HG03457 (cell line): ENCODE results near the gene GGACT.
"Not testable (repeated sequence)": the region's sequence is repeated elsewhere in the genome, so short reads cannot be mapped to it uniquely, and the experiment has no call there.

Experiments used
- ATAC-seq: cut with Tn5 transposase; IDR thresholded peaks from one replicate; pipeline ENCODE4 v1.9.1; 2021; ENCODE audit warnings: moderate number of reproducible peaks; ENCODE audit not compliant: unreplicated experiment

The GGACT gene

DNA sequence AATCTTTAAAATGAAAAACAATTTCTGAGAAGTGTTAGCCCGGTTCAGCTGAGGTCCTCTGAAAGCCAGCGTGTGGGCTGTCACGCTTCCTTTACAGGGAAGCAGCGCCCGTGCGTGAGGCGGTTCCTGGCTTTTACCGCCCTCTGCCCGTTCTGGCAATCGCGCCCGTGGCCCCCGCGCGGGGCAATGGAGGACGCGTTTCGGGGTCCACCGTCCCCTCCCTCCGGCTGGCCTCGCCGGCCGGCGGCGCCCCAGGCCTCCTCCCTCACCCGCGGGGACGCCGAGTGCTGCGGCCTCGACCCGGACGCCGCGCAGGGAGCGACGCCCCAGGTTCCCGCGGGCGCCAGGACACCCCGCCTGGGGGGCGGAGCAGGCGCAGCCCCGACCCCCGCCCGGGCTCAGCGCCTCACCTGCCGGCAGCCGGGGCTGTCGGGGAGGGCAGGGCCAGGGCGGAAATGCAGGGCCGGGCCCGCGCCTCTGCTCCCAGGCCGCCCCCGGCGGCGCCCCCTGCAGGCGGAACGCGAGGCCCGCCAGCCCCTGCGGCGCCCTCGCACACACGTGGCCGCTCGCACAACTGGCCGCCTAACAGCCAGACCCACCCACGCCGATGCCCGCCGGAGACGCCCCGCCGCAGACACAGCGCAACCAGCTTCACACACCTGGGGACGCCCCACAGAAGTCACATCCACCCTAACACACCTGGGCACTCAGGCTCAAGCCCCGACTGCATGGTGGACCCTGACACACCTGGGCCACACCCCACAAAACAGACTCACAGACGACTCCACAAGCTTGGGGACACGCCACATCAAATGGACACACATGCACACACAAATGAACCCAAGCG, at the start of gene GGACT:
TSS of gene GGACT (minus strand) at position 459 of the 847 bp plus-strand sequence. CDS start 56,198 bp downstream, outside the sequence.
- peak; percentile 97 for ATAC-seq

DNA sequence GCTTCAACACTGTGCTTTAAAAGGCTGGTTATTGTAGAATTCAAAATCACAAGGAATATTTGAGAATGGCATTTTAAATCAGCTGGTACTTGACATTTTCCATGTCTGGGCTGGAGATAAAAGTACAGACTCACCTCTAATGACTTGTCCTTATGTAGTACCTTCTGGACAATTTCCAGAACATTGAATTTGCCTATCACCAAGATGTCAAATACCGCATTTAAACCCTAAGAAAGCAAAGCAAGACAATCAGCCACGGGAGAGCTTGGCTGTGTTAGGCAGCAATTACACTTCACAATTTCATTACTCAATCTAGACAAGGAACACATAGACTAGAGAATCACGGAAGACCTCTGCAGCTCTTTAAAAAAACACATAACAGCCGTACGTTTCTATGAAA, 49.2 kb upstream of the GGACT start:
- no peak for ATAC-seq

DNA sequence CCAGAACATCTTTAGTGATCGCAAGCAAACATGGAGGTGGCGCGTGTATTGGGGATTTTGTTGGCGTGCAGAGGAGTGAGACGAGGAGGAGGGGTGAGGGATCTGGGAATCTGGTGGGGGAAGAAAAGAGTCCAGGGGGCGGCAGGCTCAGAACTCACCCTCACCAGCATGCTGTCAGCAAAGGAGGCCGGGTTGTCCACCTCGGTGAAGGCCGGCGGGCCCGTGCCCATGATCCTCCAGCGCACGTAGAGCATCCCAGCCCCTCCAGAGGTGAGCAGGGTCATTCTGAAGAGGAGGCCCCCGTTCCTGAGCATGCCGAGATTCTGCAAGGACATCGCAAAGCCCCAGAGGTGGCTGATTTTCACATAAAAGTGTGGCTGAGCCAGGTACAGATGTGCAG, 48.8 kb upstream of the GGACT start:
- no peak for ATAC-seq

DNA sequence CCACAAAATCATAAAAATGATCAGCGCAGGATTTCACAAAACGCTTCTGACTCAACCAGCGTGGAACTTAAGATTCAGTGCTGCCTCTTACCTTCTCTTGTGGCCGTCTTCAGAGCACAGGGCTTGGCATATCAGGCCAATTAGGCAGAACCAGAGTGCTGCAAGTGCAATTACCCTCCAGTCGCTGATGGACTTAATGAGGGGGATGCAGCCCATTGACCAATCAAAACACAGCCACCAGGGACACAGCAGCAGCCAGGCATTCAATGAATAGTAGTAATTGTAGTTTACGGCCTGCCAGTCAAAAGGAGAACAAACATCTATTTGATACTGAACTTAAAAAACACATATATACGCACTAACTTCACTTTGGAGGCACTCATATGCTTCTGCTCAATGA, 47.9 kb upstream of the GGACT start:
- no peak for ATAC-seq

DNA sequence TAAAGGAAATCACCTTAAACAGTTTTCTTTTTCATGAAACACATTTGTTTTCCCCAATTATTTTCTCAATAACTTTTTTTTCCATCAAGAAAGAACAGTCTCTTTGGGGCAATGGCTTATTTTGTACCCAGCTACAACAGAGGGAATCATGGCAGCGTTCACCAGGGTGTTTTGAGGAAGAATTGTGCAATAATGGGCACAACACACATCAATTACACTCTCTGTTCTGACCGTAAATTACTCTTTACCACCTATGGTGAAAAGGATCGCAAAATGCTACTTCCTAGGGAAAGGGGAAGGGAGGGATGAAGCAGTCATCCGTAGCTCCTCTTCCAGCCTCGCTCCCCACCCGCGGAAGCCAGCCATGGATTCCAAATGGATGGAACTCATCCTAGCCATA, 47.4 kb upstream of the GGACT start:
- ATAC-seq, result no peak

DNA sequence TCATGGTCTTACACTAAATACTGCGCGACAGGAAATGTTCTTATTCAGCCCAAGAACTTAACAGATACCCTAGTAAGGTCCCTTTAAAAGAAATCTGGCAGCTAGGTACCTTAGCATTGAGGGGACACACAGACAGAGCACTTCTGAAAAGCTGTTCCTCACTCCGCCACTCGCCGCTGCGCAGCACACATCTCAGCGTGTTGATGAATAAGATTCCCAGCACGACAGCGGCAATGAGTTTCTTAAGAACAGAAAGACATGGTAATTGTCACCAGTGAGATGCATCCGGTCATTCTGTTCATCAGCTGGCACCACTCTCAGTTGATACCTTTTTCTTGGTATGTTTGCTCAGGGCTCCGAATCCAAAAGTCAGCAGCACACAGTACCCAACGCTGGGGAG, 46.1 kb upstream of the GGACT start:
- no peak for ATAC-seq

DNA sequence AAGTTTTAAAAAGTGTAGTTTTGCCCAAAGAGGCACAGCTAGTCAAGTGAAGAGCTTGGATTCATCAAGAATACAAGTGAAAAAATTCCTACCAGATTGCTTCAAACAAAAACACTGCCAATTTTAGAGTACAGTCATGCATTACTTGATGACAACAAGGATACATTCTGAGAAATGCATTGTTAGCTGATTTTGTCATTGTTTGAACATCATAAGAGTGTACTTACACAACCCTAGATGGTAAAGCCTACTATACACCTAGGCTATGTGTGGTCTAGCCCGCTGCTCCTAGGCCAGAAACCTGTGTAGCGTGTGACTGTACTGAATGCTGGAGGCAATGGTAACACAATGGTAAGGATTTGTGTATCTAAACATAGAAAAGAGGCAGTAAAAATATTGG, 44.9 kb upstream of the GGACT start:
- no peak for ATAC-seq

DNA sequence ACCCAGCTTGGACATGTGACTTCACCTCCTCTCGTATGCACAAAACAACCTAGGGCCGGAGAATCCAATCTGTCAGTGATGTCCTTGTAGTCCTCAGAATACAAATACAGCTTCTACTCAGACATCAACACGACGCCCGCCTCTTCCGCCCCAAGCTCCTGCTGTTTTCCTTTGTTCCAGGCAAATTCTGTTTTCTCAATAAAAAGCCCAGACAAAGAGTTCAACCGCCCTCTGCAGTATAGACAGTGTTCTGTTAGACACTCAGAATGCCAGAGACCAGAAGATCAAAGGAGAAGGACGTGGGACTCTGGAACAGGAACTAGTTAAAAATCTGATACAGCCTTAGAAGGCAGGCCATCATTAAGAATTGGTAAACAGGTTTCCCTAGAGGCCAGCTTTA, 42.0 kb upstream of the GGACT start:
- ATAC-seq, result no peak

DNA sequence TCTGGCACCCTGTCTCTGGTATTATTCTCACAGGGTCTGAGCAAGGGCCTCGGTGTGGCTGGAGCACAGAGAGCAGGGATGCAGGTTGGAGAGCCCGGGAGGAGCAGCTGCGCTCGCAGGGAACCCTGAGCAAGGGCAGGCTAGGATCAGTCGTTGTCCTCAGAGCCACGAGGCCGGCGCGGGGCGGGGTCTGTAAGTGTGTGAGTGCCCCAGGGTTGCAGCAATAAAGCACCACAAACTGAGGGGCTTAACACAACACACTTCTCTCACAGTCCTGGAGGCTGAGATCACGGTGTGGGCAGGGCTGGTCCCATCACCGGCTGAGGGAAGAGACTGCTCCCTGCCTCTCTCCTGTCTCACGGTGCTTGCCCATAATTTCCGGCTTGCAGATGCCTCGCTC, 38.5 kb upstream of the GGACT start:
- no peak for ATAC-seq

DNA sequence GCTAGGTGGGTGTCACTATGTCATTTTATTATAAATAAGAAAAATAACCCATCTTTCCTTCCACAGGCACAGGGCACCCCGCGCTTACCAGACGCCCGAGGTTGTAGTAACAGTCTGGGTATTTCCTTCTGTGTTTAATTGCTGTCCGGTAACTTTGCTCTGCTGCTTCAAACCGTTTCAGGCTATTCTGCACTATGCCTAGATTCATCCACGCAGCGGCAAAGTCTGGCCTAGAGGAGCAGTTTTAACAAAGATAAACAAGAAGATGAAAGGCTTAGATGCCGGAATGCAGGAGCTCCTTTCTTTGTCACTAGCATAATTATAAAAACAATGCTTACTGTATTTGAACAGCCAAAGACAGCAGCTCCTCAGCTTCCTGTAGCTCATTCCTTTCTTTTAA, 36.9 kb upstream of the GGACT start:
- ATAC-seq, result no peak

DNA sequence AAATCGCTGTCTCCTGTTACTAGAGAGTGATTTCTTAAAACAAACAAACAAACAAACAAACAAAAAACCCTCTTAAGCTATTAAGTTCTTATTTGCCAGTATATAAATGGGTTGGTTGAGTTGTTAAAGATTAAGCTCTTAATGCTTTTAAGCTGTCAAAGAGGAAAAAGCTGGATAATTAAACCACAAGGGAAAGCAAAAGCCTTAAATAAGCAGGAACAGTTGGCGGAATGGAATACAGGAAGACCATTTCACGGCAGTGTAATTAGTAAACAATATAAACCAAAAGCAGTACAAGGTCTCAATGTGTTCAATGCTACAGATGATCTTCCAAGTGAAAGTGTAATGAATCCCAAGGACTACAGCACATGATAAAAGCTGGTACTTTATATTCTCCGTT, 32.2 kb upstream of the GGACT start:
- no peak for ATAC-seq

DNA sequence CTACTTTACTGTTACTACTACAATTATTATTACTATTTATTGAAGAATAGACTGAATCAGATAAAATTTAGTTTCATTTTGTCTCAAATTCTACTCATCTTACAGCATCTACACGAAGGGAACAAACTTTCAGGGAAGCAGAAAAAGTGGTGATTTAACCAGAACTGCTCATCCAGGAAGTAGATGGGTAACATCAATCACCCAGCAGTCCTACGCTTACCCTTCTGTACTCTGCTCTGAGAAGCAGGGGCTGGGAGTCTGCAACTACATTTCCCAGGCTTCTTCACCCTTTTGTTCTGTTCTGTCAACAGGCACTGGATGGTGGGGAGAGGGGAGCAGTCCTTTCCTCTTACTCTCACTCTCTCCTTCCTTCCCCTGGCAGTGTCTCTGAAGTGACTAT, 31.4 kb upstream of the GGACT start:
- ATAC-seq, result no peak

DNA sequence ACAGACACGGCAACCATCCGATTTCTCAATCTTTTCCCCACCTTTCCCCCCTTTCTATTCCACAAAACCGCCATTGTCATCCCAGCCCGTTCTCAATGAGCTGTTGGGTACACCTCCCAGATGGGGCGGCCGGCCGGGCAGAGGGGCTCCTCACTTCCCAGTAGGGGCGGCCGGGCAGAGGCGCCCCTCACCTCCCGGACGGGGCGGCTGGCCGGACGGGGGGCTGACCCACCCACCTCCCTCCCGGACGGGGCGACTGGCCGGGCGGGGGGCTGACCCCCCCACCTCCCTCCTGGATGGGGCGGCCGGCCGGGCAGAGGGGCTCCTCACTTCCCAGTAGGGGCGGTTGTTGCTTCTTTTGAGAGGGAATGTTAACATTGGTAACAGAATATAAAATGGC, 30.3 kb upstream of the GGACT start:
- not testable (repeated sequence) for ATAC-seq

DNA sequence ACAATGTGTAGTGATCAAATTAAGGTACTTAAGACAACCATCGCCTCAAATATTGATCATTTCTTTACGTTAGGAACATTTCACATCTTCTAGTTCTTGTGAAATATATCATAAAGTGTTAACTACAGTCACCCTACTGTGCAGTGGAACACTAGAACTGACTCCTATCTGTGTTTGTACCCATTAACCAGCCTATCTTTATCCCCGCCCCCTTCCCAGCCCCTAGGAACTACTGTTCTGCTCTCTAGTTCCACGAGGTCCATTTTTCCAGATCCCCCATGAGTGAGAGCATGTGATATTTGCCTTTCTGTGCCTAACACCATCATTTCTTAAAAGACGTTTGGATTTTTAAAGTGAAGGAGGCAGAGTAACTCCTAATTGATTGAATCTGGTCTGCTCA, 24.4 kb upstream of the GGACT start:
- no peak for ATAC-seq

DNA sequence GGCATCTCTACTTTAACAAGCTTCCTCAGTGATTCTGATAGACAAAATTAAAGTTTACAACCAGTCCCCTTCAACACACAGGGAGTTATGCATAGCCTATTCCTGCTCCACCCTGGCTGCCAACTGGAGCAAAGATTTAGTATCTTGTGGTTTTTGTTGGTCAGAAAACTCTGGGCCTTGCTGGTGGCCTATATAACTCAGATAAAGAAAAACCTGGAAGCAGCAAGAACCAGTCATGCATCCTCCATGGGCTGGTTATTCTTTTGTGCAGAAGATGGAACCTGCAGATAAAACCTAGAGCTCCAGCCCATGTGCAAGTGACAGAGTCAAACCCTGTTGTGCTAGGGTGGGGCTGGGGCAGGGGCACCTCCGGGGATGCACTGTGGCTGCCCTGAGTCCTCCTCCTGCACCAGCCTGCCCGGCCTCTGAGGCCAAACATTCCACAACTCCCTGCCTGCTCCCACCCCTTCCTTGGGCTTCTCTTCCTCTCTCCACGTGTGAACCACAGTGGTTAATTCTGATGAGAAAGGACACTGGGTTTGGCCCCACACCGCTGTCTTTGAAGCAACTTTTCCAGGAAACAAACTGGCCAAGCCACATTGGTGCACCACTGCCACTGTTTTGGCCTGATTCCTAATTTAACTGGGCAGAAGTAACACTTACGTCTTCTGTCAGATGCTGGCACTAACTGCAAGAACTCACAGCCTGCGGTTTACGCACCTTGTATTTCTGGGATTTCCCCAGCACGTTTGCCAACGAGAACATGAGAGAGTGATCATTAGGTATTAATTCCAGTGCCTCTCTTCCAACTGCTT, 23.3 kb upstream of the GGACT start:
- no peak for ATAC-seq

DNA sequence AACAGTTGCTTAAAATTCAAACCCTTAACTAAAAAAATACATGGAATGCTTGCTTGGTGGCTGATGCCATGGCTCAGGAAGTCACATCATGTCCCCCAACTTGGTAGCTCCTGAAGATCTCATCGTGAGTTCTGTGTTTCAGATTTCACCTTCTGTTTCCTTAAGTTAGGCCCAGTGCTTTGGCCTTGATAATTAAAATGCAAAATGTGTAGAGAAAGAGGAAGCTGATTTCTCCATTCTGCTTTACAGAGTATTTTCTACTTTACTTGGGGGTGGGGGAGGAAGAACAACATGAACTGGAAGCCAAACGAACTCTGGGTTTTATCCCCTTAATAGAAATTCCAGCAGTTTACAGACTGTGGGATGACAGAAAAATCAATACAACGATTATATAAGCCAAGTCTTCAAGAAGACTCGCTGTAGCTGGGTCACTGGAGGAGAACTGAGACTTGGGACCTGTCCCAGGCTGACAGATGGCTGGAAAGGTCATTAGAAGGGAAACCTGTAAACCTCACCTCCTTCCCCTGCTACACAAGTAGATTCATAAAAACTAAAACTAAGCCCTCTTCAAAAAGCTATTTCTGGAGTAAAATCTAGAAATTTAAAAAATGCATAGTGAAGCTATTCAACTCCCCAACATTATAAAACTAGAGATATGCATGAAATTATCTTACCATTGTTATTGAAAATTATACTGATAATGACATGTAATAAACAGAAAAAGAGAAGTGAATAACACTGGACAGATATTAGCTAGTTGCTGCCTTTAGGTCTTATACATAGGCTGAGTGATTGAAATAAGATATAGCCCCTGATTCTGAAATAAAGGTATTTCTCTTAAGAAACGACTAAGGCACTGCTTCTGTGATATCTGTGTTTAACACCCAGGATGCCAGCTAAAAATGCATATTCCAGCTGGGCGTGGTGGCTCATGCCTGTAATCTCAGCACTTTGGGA, 22.1 kb upstream of the GGACT start:
- ATAC-seq, result no peak

DNA sequence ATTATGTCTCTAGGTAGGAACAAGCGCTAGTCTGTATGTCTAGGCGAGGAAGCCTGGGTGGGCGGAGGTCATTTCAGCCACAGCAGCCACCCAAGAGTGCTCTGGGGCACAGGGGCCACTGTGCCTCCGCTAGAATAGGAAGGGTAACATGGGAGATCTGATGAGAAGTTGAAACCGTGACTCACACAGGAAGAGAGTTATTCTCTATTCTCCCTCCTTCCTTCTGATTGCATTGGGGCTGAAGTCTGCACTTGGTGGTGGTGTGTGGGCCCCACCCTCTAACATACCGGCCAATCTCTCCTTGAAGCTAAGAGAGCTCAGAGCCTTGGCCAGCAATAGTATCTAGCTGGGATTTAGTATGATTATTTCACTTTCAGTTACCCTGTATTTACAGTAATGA, 20.3 kb upstream of the GGACT start:
- peak; percentile 82 for ATAC-seq

DNA sequence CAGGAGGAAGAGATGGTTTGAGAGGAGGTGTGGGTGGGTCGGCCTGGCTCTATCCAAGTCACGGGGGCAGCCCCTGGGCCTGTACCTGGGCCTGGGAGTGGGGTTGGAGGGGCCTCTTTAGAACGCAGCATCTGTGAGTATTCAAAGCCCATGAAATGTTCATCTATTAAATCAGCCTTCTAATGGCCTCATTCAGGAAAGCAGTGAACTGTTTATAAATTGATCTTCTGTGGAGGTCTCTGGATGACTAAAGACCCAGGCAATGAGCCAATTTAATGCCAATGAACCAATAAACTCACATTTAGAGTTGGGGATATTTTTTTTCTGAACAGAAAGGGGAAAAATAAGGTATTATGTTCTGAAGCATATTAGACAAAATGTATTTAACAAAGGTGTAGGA, 19.9 kb upstream of the GGACT start:
- no peak for ATAC-seq

DNA sequence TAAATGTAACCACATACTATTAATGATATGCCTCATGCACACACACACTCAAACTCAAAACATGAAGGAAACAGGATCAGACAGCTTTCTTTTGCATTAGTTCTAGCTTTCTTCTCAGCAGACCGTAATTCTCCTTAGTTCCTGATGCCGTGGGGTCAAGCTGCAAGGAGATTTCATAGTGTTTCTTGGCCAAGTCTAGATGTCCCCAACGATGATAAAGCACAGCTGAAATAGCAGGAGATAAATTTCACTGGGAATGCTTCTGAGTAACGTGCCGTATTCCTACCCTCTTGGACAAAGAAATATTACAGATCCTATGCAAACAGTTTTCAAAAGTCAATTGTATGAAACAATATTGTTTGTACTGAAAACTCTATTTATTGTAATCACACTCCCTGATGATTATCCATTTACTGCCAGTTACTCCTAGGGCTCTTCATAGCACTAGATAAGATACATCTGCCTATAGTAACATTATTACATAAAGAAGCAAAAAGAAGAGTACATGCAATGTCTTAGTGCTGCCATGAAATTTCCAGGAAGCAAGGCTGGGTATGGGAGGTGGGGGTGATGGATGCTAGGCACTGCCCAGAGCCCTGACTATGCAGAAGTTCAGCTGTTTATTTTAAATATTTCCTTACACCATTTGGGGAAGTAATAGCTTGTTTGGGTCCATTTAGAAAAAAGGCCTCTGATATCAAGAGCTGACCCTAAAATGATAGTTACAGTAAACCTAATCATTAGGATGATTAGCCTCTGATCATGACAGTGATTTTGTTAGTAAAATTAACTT, 16.5 kb upstream of the GGACT start:
- no peak for ATAC-seq

DNA sequence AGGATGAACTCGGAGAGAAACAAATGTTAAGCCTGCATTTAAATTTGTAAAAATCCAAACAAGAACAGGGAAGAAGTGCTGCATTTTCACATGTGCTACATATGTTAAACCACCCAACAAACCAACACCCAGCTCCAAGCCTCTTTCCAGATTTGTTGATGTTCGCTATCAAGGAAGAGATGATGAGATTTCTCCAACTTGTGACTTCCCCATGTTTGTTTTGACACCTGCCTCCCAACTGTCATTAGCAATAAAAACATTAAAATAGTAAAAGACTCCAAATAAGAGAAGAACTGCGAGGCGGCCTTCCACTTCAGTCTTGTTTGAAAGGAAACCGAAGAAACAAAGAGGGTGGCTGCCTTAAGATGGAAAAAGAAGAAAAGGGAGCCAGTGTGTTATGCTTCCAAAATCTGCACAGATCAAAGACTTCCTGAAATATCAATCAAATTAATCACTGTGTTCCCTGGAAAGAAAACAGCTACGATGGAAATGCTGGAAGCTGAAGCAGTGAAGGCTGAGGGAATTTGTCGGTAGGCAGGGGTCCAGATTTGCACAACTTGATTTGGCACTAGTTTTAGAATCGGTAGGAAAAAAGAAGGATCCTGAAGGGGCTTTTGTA, 14.0 kb upstream of the GGACT start:
- no peak for ATAC-seq
